Osteoblast (primary cell): ENCODE results near the gene TMEM192. TPM values are rescaled to one million over a fixed set of nuclear protein-coding genes. Genes with fewer than 3 reads are reported as not detected.

ENCODE experiments used
- total RNA-seq: library from RNA; depleted of rRNA; stranded (reverse); fragments of >200 nt; gene quantifications from 2 replicates; pipeline ENCODE4 v1.2.3, GENCODE V29; 2012

Gene TMEM192
- total RNA-seq, 1 donor = 17.4 TPM

Other genes starting within 250 kb of the TMEM192 start
- gene APELA, start 235.7 kb downstream of the TMEM192 start, total RNA-seq = 0.29 TPM in 1 of 2 replicates, not detected in the other
- 3.8 and 4.7 TPM in 2 replicates for gene TRIM61, start 135.2 kb downstream of the TMEM192 start, total RNA-seq
- not detected in 2 replicates for gene TRIM60, start 80.9 kb downstream of the TMEM192 start, total RNA-seq
- not detected in 2 replicates for gene TRIM75, start 59.0 kb downstream of the TMEM192 start, total RNA-seq
- gene KLHL2, start 94.7 kb upstream of the TMEM192 start, total RNA-seq = 11.8 and 13.4 TPM in 2 replicates
- 238 and 290 TPM in 2 replicates for gene MSMO1, start 214.8 kb upstream of the TMEM192 start, total RNA-seq